Heart left ventricle (tissue), 13 donors: ENCODE results near the gene NOP56.

Source experiments
- CTCF ChIP-seq, 12 donors: fragments of 200-600 bp; sonication (generic) in 4 of 12; IDR thresholded peaks; one replicate each; pipeline versions ENCODE4 v1.5.0 to v1.8.0; 2018 to 2022; ENCODE audit warnings: antibody characterized with exemption in 12 of 12, mild to moderate bottlenecking in 5 of 12
- POLR2A ChIP-seq, 2 donors: fragments of 450-650 bp; IDR thresholded peaks; one replicate each; pipeline ENCODE4 v1.6.1; 2017; ENCODE audit warnings: antibody characterized with exemption in 2 of 2, mild to moderate bottlenecking in 2 of 2, moderate library complexity in 2 of 2
- donor health status: ischemic (EF 13 %, LVEDD 7.1; RV severe dilation, severe dysfunction).
- donor health status: DM: no; HTN: yes; CAD: no.
- donor health status: DM: no; HTN: no; CAD: no.
- donor health status: ischemic (EF 25% LVEDD 6.9; RV normal size, moderate dysfunction).
- donor health status: ischemic (EF 25% LVEDD 5.7; RV mildly dilated, moderate dysfunction).
- donor health status: ischemic (EF 35%, LVEDD 5.7; RV mildly dilated, moderate dysfunction).
- donor health status: nonischemic (EF 11% LVEDD 7.7; RV severe dilation, severe dysfunction).
- donor health status: DM: yes; HTN: yes; CAD: no.
- donor health status: PGD.
- donor health status: ischemic (EF 29% LVEDD 5.4; RV normal size, mild dysfunction).
- donor health status: nonischemic (EF 23%, LVEDD 6.1; RV moderate dilation, normal function).

DNA sequence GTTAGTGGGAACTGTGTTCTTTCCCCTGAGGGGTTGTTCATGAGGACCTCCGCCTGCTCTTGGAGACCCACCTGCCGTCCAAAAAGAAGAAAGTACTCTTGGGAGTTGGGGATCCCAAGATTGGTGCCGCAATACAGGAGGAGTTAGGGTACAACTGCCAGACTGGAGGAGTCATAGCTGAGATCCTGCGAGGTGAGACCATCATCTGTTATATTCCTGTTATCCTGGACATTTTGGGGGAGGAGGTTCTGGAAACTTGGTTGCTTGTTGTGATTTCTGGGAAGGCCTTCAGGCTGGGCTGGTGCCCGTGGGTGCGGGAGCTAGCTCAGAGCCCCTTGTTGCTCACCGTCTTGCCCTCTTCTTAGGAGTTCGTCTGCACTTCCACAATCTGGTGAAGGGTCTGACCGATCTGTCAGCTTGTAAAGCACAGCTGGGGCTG, 2.0 kb downstream of the NOP56 start:
- TF ChIP-seq CTCF (IDR thresholded peaks at IDR 0.05), result no peak
- TF ChIP-seq POLR2A (IDR thresholded peaks at IDR 0.05), result no peak
